ENCODE results near the gene RELA. TPM values are rescaled to one million over a fixed set of nuclear protein-coding genes. Genes with fewer than 3 reads are reported as not detected.
A peak's percentile ranks its signal among the peaks of the same experiment; 100 is the strongest.

The RELA gene
- total RNA-seq, 1 donor from 2014 or later, result 68.2 TPM

DNA sequence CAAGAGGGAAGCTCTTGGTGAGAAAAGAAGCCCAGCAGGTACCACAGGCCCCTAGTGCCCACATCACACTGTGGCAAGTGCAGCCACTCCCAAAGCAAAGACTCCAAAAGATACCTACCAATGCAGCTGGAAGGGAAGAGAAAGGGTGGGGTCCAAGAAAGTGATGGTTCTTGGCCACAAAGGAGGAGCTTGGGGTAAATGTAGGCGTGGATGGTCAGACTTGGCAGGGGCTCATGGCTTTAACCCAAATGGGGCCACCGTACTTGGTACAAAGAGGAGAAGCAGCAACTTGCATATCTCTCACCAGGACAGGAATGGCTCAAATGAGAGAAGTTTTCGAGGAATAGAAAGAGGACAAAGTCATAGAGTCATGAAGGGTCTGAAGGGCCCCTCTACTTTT is 53.5 kb downstream of the RELA start:
- Histone ChIP-seq H3K4me3 (no peak overlapping the region), H3K27ac (no peak overlapping the region), H3K9me3 (no peaks in the 10 kb centered on the region), H3K36me3 (peaks cover 55% of the 10 kb centered on the region), H3K27me3 (no peaks in the 10 kb centered on the region), H3K4me1 (peaks cover 52% of the 10 kb centered on the region)
- intact Hi-C loops (cut with DNase I), result no loop called here
- DNase-seq (no peak), ATAC-seq (no peak)
- TF ChIP-seq, protein P1, sequence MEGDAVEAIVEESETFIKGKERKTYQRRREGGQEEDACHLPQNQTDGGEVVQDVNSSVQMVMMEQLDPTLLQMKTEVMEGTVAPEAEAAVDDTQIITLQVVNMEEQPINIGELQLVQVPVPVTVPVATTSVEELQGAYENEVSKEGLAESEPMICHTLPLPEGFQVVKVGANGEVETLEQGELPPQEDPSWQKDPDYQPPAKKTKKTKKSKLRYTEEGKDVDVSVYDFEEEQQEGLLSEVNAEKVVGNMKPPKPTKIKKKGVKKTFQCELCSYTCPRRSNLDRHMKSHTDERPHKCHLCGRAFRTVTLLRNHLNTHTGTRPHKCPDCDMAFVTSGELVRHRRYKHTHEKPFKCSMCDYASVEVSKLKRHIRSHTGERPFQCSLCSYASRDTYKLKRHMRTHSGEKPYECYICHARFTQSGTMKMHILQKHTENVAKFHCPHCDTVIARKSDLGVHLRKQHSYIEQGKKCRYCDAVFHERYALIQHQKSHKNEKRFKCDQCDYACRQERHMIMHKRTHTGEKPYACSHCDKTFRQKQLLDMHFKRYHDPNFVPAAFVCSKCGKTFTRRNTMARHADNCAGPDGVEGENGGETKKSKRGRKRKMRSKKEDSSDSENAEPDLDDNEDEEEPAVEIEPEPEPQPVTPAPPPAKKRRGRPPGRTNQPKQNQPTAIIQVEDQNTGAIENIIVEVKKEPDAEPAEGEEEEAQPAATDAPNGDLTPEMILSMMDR (IDR thresholded peaks at IDR 0.05), result no peak

DNA sequence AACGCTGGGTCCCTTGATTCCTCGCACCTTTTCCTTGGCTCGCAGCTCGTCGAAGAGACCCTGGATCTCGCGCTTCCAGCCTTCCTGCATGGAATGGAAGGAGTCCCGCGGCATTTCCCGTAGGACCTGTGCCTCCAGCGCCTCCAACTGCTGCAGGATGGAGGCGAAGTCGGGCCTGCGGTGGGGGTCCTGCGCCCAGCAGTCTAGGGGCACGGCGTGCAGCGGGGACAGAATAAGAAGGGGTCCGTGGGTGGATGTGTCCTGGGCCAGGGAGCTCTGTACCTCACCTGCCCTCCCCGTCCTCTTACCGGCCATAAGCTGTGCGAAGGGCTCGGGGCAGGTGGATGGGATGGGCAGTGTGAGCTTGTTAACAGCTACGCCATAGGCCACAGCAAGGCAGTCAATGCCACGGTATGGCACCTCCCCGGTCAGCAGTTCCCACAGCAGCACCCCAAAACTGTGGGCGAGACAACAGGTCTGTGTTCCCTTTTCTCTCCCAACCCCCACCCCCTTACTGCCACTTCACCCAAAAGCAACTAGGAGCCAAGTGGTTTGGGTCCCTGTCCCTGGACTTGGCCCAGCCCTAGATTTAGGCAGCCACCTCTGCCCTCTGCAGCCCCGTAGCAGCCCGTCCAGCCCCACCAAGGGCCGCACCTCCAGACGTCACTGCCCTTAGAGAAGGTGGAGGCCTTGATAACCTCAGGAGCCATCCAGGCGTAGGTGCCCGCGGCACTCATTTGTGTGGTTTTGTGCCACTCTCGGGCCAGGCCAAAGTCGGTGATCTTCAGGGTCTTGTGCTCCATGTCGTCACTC is 54.9 kb downstream of the RELA start:
- H3K9me3 ChIP-seq, result no peaks in the 10 kb centered on the region
- H3K27ac ChIP-seq, result peak overlapping the region; percentile 55
- intact Hi-C loops (cut with DNase I), result no loop called here
- DNase-seq, result no peak
- no peaks in the 10 kb centered on the region for H3K27me3 ChIP-seq
- H3K4me3 ChIP-seq, result peak overlapping the region; percentile 19
- peaks cover 68% of the 10 kb centered on the region for H3K36me3 ChIP-seq
- H3K4me1 ChIP-seq, result peaks cover 46% of the 10 kb centered on the region
- TF ChIP-seq, protein P1 (IDR thresholded peaks at IDR 0.05), result no peak
- no peak for ATAC-seq

DNA sequence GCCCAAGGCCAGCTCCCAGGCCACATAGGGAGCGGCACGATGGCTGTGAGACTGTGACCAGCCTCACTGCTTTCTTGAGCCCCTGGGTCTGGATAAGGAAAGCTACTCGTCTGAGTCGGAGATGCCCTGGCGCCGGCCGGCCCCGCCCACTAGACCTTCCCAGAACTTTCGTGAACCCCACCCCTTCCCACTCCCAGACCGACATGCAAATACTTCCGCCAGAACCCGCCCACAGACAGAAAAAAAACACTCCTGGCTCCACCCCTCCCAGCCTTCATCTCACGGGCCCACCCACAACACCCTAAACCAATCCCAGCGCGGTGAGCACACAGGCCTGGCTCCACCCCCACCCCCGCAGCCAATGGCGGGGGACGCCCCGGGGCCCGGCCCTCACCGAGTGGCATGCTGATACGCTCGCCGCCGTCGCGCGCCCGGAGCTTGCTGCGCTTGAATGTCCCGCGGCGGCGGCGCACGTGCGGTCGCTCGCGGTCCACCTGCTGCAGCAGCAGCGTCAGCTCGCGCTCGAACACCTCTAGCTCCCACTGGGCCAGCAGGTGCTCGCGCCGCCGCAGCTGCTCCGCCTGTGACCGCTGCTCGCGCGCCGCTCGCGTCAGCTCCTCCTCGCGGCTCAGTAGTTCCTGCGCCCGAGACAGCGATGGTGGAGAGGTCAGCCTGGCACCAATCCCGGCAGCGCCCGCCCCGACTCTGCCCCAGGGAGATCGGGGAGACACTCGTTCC is 55.7 kb downstream of the RELA start:
- Histone ChIP-seq H3K4me1 (peaks cover 39% of the 10 kb centered on the region), H3K27me3 (no peaks in the 10 kb centered on the region), H3K9me3 (no peaks in the 10 kb centered on the region), H3K27ac (peak overlapping the region; percentile 55), H3K4me3 (peak overlapping the region; percentile 23), H3K36me3 (peaks cover 69% of the 10 kb centered on the region)
- TF ChIP-seq, protein P1 (IDR thresholded peaks at IDR 0.05), result no peak
- DNase-seq (peak; percentile 95), ATAC-seq (peak; percentile 96)
- intact Hi-C loops (cut with DNase I), result no loop called here

DNA sequence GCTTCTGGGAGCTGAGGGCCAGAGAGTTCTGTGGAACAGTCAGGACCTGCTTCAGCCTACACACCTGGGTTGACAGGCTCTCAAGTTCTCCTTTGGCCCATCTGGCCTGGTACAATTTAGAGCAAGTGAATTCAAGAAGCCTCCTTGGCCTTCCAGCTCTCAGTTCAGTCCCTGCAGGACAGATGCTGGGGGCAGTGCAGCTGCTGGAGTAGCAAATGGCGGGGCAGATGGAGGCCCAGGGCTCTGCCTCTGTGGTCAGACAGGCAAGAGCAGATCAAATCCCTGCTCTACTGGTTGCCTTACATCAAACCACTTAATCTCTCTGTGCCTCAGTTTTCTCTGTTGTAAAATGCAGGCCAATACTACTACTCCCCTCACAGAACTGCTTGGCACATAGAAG is 58.5 kb downstream of the RELA start:
- Histone ChIP-seq H3K27ac (no peak overlapping the region), H3K9me3 (no peaks in the 10 kb centered on the region), H3K27me3 (no peaks in the 10 kb centered on the region), H3K4me3 (no peak overlapping the region), H3K4me1 (peaks cover 17% of the 10 kb centered on the region), H3K36me3 (peaks cover 69% of the 10 kb centered on the region)
- TF ChIP-seq, protein P1 (IDR thresholded peaks at IDR 0.05), result no peak
- intact Hi-C loops (cut with DNase I), result no loop called here
- ATAC-seq, result no peak
- no peak for DNase-seq

Small RNA genes within 50 kb of the gene (microRNA-seq; reads per million reads assigned to microRNA genes)
- not detected for gene MIR4489 (ENCODE audit: borderline microRNAs expressed)
- not detected for gene MIR4690 (ENCODE audit: borderline microRNAs expressed)

Other genes starting within 250 kb of the RELA start
- gene NEAT1, start 240.1 kb downstream of the RELA start, total RNA-seq, result 1,120 TPM
- 11,917 TPM for gene MALAT1, start 163.9 kb downstream of the RELA start, total RNA-seq
- 74.4 TPM for gene SCYL1, start 137.8 kb downstream of the RELA start, total RNA-seq
- gene LTBP3, start 104.6 kb downstream of the RELA start, total RNA-seq, result 128 TPM
- gene ZNRD2, start 92.4 kb downstream of the RELA start, total RNA-seq, result 24.0 TPM
- 44.1 TPM for gene FAM89B, start 90.4 kb downstream of the RELA start, total RNA-seq
- 88.3 TPM for gene EHBP1L1, start 86.9 kb downstream of the RELA start, total RNA-seq
- gene KCNK7, start 67.1 kb downstream of the RELA start, total RNA-seq, result 1.3 TPM
- 106 TPM for gene MAP3K11, start 48.7 kb downstream of the RELA start, total RNA-seq
- 34.0 TPM for gene PCNX3, start 47.1 kb downstream of the RELA start, total RNA-seq
- gene SIPA1, start 24.8 kb downstream of the RELA start, total RNA-seq, result 86.5 TPM
- 77.5 TPM for gene KAT5, start 49.3 kb upstream of the RELA start, total RNA-seq
- 42.5 TPM for gene RNASEH2C, start 57.9 kb upstream of the RELA start, total RNA-seq
- 35.6 TPM for gene AP5B1, start 118.1 kb upstream of the RELA start, total RNA-seq
- gene OVOL1, start 124.1 kb upstream of the RELA start, total RNA-seq, result 2.7 TPM
- not detected for gene SNX32, start 171.0 kb upstream of the RELA start, total RNA-seq
- 608 TPM for gene CFL1, start 195.3 kb upstream of the RELA start, total RNA-seq
- gene MUS81, start 197.5 kb upstream of the RELA start, total RNA-seq, result 49.4 TPM
- 62.0 TPM for gene EFEMP2, start 209.9 kb upstream of the RELA start, total RNA-seq
- 17.2 TPM for gene CTSW, start 216.9 kb upstream of the RELA start, total RNA-seq
- 35.5 TPM for gene FIBP, start 225.6 kb upstream of the RELA start, total RNA-seq
- 36.4 TPM for gene CCDC85B, start 227.8 kb upstream of the RELA start, total RNA-seq
- 3.9 TPM for gene FOSL1, start 237.5 kb upstream of the RELA start, total RNA-seq

Data from upper lobe of right lung (tissue), 1 donor.